Testis (tissue), 3 donors: Measurements from ENCODE around the gene AATK. TPM values are rescaled to one million over a fixed set of nuclear protein-coding genes. Genes with fewer than 3 reads are reported as not detected.

Experiments
- DNase-seq: peaks from one replicate; pipeline ENCODE4 v3.0.0-alpha.2; 2019
- H3K27ac ChIP-seq, 2 donors: fragments of 200-600 bp; sonication (generic); one replicate each; pipeline ENCODE4 v1.5.1; 2019
- H3K27me3 ChIP-seq: fragments of 200-600 bp; sonication (generic); one replicate; pipeline ENCODE4 v1.5.1; 2019
- H3K36me3 ChIP-seq: fragments of 200-600 bp; sonication (generic); one replicate; pipeline ENCODE4 v1.5.1; 2017; ENCODE audit warnings: low read depth; ENCODE audit errors: missing control alignments
- H3K4me1 ChIP-seq: fragments of 200-600 bp; sonication (generic); one replicate; pipeline ENCODE4 v1.5.1; 2019
- H3K4me3 ChIP-seq, 2 donors: fragments of 200-600 bp; sonication (generic); one replicate each; pipeline ENCODE4 v1.5.1; 2017 to 2019
- H3K9me3 ChIP-seq: fragments of 200-600 bp; sonication (generic); one replicate; pipeline ENCODE4 v1.5.1; 2017
- POLR2A ChIP-seq: fragments of 450-650 bp; IDR thresholded peaks from one replicate; pipeline ENCODE4 v1.6.1; 2017; ENCODE audit warnings: antibody characterized with exemption, mild to moderate bottlenecking, moderate library complexity
- WGBS, 2 donors: methylation state at CpG; one replicate each; pipeline ENCODE4 v1.1.5; 2018; 5-methylcytosine and 5-hydroxymethylcytosine counted together
- intact Hi-C: fragments of 100-400 bp; cut with DNase I; formaldehyde crosslinking; loops from one replicate; pipeline ENCODE4 v1.15.1; 2023; ENCODE audit warnings: low total_unique reads
- polyA plus RNA-seq: library from polyadenylated mRNA; stranded (reverse); fragments of 350-450 nt; fragmentation: Illumina TruSeq; extraction: RNeasy Lipid Tissue Mini Kit (QIAGEN cat#74804); gene quantifications from one replicate; pipeline ENCODE4 v1.2.3, GENCODE V29; 2014; ENCODE audit warnings: low read depth, low replicate concordance; ENCODE audit not compliant: insufficient read depth
- total RNA-seq, 2 donors: library from RNA; depleted of rRNA; stranded (reverse); fragments of >200 nt; gene quantifications; one replicate each; pipeline ENCODE4 v1.2.3, GENCODE V29; 2016
- TF ChIP-seq, protein P1 (sequence below), 3 experiments: fragments of 450-650 bp in 2 of 3; fragments of 200-600 bp in 1 of 3; sonication (generic) in 1 of 3; IDR thresholded peaks; one replicate each; pipeline ENCODE4 v1.5.1; 2016 to 2019; ENCODE audit warnings: antibody characterized with exemption in 3 of 3, mild to moderate bottlenecking in 2 of 3, moderate library complexity in 1 of 3

The AATK gene
- total and polyA plus RNA-seq, 3 donors from 2014 or later = 3.5 to 5.6 (median 3.8) TPM

- Histone ChIP-seq H3K4me1 (no peaks in the 10 kb centered on the region), H3K9me3 (no peaks in the 10 kb centered on the region), H3K4me3 (no peak overlapping the region), H3K36me3 (no peaks in the 10 kb centered on the region), H3K27ac (no peak overlapping the region), H3K27me3 (no peaks in the 10 kb centered on the region)
- TF ChIP-seq, protein P1, sequence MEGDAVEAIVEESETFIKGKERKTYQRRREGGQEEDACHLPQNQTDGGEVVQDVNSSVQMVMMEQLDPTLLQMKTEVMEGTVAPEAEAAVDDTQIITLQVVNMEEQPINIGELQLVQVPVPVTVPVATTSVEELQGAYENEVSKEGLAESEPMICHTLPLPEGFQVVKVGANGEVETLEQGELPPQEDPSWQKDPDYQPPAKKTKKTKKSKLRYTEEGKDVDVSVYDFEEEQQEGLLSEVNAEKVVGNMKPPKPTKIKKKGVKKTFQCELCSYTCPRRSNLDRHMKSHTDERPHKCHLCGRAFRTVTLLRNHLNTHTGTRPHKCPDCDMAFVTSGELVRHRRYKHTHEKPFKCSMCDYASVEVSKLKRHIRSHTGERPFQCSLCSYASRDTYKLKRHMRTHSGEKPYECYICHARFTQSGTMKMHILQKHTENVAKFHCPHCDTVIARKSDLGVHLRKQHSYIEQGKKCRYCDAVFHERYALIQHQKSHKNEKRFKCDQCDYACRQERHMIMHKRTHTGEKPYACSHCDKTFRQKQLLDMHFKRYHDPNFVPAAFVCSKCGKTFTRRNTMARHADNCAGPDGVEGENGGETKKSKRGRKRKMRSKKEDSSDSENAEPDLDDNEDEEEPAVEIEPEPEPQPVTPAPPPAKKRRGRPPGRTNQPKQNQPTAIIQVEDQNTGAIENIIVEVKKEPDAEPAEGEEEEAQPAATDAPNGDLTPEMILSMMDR (IDR thresholded peaks at IDR 0.05) = no peak
- TF ChIP-seq POLR2A = no peak
- intact Hi-C loops = no loop called here
- no peak for DNase-seq
- WGBS, 2 donors = 88 to 100% methylated on average over 2 to 14 of the region's 14 CpGs
Observed at GRCh38 chr17:81128338-81128737, 37.7 kb downstream of the AATK start.

DNA sequence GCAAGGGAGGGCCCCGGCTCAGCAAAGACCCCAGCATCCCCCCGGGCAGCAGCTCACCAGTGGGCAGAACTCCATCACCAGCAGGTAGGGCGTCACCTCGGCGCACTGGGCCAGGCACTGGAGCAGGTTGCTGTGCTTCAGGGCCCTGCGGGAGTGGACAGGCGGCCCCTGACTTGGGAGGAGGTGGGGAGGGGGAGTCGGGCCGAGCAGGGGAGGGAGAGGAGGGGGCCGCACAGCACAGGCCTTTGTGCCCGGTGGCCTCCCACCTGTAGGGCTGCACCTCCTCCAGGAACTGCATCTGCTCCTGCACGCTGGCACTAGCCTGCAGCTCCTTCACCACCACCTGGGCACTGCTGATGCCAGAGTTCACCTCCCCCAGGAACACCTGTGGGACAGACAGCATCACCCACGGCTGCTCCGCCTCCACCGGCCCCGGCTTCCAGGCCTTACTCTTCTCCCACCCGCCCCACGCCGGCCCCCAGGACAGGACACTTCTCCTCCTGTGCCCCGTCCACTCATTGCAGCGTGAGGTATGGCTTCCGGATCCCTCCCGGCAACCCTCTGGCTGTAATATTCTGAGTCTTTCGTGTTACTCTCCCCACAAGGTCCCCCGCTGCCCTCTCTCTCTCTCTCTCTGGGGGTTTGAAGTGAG is 38.4 kb downstream of the AATK start:
- Histone ChIP-seq H3K4me3 (no peak overlapping the region), H3K9me3 (no peaks in the 10 kb centered on the region), H3K27me3 (no peaks in the 10 kb centered on the region), H3K4me1 (no peaks in the 10 kb centered on the region), H3K27ac (no peak overlapping the region), H3K36me3 (no peaks in the 10 kb centered on the region)
- WGBS, 2 donors = 79 to 86% methylated on average over 21 to 25 of the region's 25 CpGs
- DNase-seq = no peak
- TF ChIP-seq POLR2A = no peak
- TF ChIP-seq, protein P1 (IDR thresholded peaks at IDR 0.05) = no peak
- intact Hi-C loops = no loop called here

DNA sequence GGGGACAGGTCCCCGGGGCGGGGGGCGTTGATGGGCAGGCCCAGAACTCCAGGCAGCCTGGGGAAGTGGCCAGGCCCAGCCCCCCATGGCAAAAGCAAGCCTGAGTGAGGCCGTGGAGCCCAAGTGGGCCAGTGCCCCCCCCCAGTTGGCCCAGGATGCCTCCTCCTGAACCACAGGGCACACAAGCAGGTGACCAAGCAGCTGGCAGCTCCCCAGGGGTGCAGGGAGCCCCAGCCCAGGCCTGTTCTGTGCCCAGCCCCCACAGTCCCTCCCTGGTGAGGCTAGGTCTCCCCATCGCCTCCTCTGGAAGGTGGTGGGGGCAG is 38.9 kb downstream of the AATK start:
- DNase-seq = no peak
- intact Hi-C loops = no loop called here
- Histone ChIP-seq H3K36me3 (no peaks in the 10 kb centered on the region), H3K4me3 (no peak overlapping the region), H3K4me1 (no peaks in the 10 kb centered on the region), H3K9me3 (no peaks in the 10 kb centered on the region), H3K27ac (no peak overlapping the region), H3K27me3 (no peaks in the 10 kb centered on the region)
- no peak for TF ChIP-seq POLR2A
- TF ChIP-seq, protein P1 (IDR thresholded peaks at IDR 0.05) = no peak
- 67% methylated on average over 5 of the region's 5 CpGs; no CpG with 5 or more reads in 1 of the 2 donors for WGBS, 2 donors

GRCh38 chr17:81126281-81127132 is 39.5 kb downstream of the AATK start:
- no peaks in the 10 kb centered on the region for H3K4me1 ChIP-seq
- intact Hi-C loops = no loop called here
- H3K36me3 ChIP-seq = no peaks in the 10 kb centered on the region
- no peak overlapping the region for H3K4me3 ChIP-seq
- DNase-seq = no peak
- H3K27me3 ChIP-seq = no peaks in the 10 kb centered on the region
- H3K27ac ChIP-seq = no peak overlapping the region
- H3K9me3 ChIP-seq = no peaks in the 10 kb centered on the region
- no peak for TF ChIP-seq POLR2A
- TF ChIP-seq, protein P1 (IDR thresholded peaks at IDR 0.05) = no peak
- WGBS, 2 donors = 86 to 90% methylated on average over 20 to 29 of the region's 34 CpGs
